PC-9 (cell line): Measurements from ENCODE around the gene ZNF618.

Source experiments
- EZH2 ChIP-seq: fragments of 200-600 bp; sonication (generic); IDR thresholded peaks from 2 replicates; pipeline ENCODE4 v1.8.0; 2017; ENCODE audit warnings: antibody characterized with exemption, low read depth
- TF ChIP-seq, protein P1 (sequence below): fragments of 200-600 bp; sonication (generic); conservative IDR thresholded peaks from 2 replicates; pipeline ENCODE4 v1.6.1; 2017; ENCODE audit warnings: mixed run types, antibody characterized with exemption, mild to moderate bottlenecking, moderate library complexity

DNA sequence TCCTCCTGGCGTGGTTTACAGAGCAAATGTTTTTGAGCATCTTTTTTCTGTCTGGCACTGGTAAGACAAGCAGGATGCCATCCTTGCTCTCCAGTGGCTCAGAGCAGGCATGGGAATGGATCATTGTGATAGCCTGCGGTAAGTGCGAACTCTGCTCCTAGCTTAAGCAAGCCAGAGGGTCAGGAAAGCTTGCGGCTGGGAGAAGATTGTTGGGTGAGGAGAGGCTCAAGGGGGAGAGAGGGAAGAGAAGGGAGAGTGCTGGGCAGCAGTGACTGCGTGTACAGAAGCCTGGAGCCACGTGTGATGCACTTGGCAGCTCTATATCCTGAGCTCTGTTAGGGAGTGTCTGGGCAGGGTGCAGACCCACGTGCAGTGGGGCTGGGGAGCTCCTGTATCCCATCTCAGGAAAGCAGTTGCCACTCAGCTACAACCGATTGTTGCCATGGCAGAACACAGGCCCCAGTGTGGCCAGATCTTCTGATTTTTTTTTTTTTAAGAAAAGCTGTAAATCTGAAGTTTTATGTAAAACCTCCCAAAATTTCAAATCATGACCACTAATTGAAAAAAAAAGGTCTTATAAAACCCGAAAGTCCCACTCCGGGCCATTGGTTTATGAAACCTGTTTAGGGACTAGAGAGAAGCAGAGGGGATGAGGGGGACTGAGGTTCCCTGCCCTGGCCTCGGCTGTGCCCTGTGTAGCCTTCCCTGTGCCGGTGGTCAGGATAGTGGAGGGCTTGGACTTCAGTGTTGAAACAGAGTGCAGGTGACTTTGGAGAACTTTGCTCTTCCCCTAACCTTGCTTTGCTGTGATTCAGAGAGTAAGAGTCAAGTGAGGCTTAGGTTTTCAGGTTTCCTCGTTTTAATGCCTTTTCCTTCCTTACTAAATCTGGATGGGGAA is 67.3 kb downstream of the ZNF618 start:
- TF ChIP-seq, protein P1, sequence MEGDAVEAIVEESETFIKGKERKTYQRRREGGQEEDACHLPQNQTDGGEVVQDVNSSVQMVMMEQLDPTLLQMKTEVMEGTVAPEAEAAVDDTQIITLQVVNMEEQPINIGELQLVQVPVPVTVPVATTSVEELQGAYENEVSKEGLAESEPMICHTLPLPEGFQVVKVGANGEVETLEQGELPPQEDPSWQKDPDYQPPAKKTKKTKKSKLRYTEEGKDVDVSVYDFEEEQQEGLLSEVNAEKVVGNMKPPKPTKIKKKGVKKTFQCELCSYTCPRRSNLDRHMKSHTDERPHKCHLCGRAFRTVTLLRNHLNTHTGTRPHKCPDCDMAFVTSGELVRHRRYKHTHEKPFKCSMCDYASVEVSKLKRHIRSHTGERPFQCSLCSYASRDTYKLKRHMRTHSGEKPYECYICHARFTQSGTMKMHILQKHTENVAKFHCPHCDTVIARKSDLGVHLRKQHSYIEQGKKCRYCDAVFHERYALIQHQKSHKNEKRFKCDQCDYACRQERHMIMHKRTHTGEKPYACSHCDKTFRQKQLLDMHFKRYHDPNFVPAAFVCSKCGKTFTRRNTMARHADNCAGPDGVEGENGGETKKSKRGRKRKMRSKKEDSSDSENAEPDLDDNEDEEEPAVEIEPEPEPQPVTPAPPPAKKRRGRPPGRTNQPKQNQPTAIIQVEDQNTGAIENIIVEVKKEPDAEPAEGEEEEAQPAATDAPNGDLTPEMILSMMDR, result no peak
- TF ChIP-seq EZH2, result no peak
